ENCODE results near the gene DMD. TPM values are rescaled to one million over a fixed set of nuclear protein-coding genes. Genes with fewer than 3 reads are reported as not detected.

The DMD gene
- total and polyA plus RNA-seq, 2 donors (not counting 1 experiment from before 2014, with no cell fraction given): 5.1 to 7.2 TPM

DNA sequence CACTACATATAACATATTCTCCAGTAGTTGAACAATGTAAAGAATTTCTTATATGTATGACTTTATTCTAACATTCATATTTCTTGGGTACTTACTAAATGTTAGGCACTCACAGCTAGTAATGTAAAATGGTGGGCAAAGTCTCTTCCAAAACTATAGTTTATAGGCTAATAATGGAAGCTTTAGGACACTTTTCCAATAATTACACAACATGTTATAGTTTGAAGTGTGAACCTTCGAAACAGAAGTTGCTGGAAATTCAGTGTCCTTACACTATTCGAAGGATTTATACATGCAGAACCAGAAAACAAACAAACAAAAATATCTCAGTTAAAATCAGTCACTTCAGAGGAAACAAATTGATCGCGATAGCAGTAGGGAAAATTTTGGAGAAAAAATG is 212.6 kb downstream of the DMD start:
- H3K4me2 ChIP-seq (ENCODE audit: extremely low read depth, insufficient read depth, low read length): no peak overlapping the region
- H3K27me3 ChIP-seq (ENCODE audit: control insufficient read depth, insufficient read depth, low read length): no peaks in the 10 kb centered on the region
- no peaks in the 10 kb centered on the region for H3K79me2 ChIP-seq (ENCODE audit: control insufficient read depth, insufficient read depth, low read length)

DNA sequence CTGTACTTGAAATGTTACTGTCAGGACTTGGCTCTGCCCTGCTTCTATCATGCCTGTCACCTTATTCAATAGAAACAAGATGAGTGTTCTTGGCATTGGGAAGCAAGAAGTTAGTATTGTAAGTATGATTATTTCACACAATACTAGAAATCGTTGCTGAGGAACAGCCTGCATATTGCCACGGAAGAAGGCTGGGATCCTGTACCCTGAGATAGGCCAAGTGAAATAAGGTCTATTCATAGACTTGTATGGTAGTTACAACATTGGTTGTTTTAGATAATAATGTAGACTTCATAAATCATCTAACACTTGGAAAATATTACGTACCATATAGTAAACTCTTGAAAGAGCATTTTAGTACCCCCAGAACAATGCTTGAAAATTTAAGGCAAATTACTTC is 215.9 kb downstream of the DMD start:
- Histone ChIP-seq H3K9ac (ENCODE audit: insufficient read depth, low read length) (no peak overlapping the region), H3K4me3 (replicated peaks in 1 of 4; ENCODE audit: control extremely low read depth in 1 of 4, insufficient read depth in 1 of 4, low read depth in 3 of 4, low read length in 4 of 4) (no peak overlapping the region), H3K4me2 (ENCODE audit: extremely low read depth, insufficient read depth, low read length) (no peak overlapping the region), H3K27me3 (ENCODE audit: control insufficient read depth, insufficient read depth, low read length) (no peaks in the 10 kb centered on the region), H3K79me2 (ENCODE audit: control insufficient read depth, insufficient read depth, low read length) (no peaks in the 10 kb centered on the region), H3K9me3 (ENCODE audit: control insufficient read depth, insufficient read depth, low read depth, low read length) (no peaks in the 10 kb centered on the region), H3K36me3 (ENCODE audit: control insufficient read depth, insufficient read depth, low read length) (no peaks in the 10 kb centered on the region), H3K4me1 (ENCODE audit: control insufficient read depth, extremely low read depth, insufficient read depth, low read length) (no peaks in the 10 kb centered on the region), H4K20me1 (ENCODE audit: control insufficient read depth, extremely low read depth, insufficient read depth, low read length) (no peaks in the 10 kb centered on the region), H2AFZ (ENCODE audit: low read length) (no peak overlapping the region), H3K27ac (ENCODE audit: insufficient read depth, low read length) (no peak overlapping the region)
- no peak for TF ChIP-seq EZH2 (IDR thresholded peaks at IDR 0.05; ENCODE audit: low read length, missing control alignments)
- TF ChIP-seq, protein P1, sequence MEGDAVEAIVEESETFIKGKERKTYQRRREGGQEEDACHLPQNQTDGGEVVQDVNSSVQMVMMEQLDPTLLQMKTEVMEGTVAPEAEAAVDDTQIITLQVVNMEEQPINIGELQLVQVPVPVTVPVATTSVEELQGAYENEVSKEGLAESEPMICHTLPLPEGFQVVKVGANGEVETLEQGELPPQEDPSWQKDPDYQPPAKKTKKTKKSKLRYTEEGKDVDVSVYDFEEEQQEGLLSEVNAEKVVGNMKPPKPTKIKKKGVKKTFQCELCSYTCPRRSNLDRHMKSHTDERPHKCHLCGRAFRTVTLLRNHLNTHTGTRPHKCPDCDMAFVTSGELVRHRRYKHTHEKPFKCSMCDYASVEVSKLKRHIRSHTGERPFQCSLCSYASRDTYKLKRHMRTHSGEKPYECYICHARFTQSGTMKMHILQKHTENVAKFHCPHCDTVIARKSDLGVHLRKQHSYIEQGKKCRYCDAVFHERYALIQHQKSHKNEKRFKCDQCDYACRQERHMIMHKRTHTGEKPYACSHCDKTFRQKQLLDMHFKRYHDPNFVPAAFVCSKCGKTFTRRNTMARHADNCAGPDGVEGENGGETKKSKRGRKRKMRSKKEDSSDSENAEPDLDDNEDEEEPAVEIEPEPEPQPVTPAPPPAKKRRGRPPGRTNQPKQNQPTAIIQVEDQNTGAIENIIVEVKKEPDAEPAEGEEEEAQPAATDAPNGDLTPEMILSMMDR (conservative IDR thresholded peaks at IDR 0.05 in 1 of 2, IDR thresholded peaks at IDR 0.05 in 1 of 2; ENCODE audit: low read depth in 1 of 2, low read length in 2 of 2): no peak
- DNase-seq (ENCODE audit: low read depth in 2 of 2): no peak

More for the DNA sequence above, 212.6 kb downstream of the DMD start:
- Histone ChIP-seq H4K20me1 (ENCODE audit: control insufficient read depth, extremely low read depth, insufficient read depth, low read length) (no peaks in the 10 kb centered on the region), H2AFZ (ENCODE audit: low read length) (no peak overlapping the region), H3K4me1 (ENCODE audit: control insufficient read depth, extremely low read depth, insufficient read depth, low read length) (no peaks in the 10 kb centered on the region), H3K4me3 (replicated peaks in 1 of 4; ENCODE audit: control extremely low read depth in 1 of 4, insufficient read depth in 1 of 4, low read depth in 3 of 4, low read length in 4 of 4) (no peak overlapping the region), H3K36me3 (ENCODE audit: control insufficient read depth, insufficient read depth, low read length) (no peaks in the 10 kb centered on the region), H3K27ac (ENCODE audit: insufficient read depth, low read length) (no peak overlapping the region), H3K9me3 (ENCODE audit: control insufficient read depth, insufficient read depth, low read depth, low read length) (no peaks in the 10 kb centered on the region), H3K9ac (ENCODE audit: insufficient read depth, low read length) (no peak overlapping the region)
- no peak for DNase-seq (ENCODE audit: low read depth in 2 of 2)
- TF ChIP-seq EZH2 (IDR thresholded peaks at IDR 0.05; ENCODE audit: low read length, missing control alignments): no peak
- TF ChIP-seq, protein P1 (conservative IDR thresholded peaks at IDR 0.05 in 1 of 2, IDR thresholded peaks at IDR 0.05 in 1 of 2; ENCODE audit: low read depth in 1 of 2, low read length in 2 of 2): no peak

- Histone ChIP-seq H3K4me3 (replicated peaks in 1 of 4; ENCODE audit: control extremely low read depth in 1 of 4, insufficient read depth in 1 of 4, low read depth in 3 of 4, low read length in 4 of 4) (no peak overlapping the region), H3K4me1 (ENCODE audit: control insufficient read depth, extremely low read depth, insufficient read depth, low read length) (no peaks in the 10 kb centered on the region), H3K4me2 (ENCODE audit: extremely low read depth, insufficient read depth, low read length) (no peak overlapping the region), H4K20me1 (ENCODE audit: control insufficient read depth, extremely low read depth, insufficient read depth, low read length) (no peaks in the 10 kb centered on the region), H3K9me3 (ENCODE audit: control insufficient read depth, insufficient read depth, low read depth, low read length) (no peaks in the 10 kb centered on the region), H3K27me3 (ENCODE audit: control insufficient read depth, insufficient read depth, low read length) (no peaks in the 10 kb centered on the region), H3K79me2 (ENCODE audit: control insufficient read depth, insufficient read depth, low read length) (no peaks in the 10 kb centered on the region), H3K9ac (ENCODE audit: insufficient read depth, low read length) (no peak overlapping the region), H2AFZ (ENCODE audit: low read length) (no peak overlapping the region), H3K36me3 (ENCODE audit: control insufficient read depth, insufficient read depth, low read length) (no peaks in the 10 kb centered on the region), H3K27ac (ENCODE audit: insufficient read depth, low read length) (no peak overlapping the region)
- TF ChIP-seq, protein P1 (conservative IDR thresholded peaks at IDR 0.05 in 1 of 2, IDR thresholded peaks at IDR 0.05 in 1 of 2; ENCODE audit: low read depth in 1 of 2, low read length in 2 of 2): no peak
- no peak for TF ChIP-seq EZH2 (IDR thresholded peaks at IDR 0.05; ENCODE audit: low read length, missing control alignments)
- DNase-seq (ENCODE audit: low read depth in 2 of 2): no peak
These were observed 224.2 kb downstream of the DMD start for GRCh38 chrX:32987142-32987541.
